ENCODE data around the gene CYP26B1.

The CYP26B1 gene

DNA sequence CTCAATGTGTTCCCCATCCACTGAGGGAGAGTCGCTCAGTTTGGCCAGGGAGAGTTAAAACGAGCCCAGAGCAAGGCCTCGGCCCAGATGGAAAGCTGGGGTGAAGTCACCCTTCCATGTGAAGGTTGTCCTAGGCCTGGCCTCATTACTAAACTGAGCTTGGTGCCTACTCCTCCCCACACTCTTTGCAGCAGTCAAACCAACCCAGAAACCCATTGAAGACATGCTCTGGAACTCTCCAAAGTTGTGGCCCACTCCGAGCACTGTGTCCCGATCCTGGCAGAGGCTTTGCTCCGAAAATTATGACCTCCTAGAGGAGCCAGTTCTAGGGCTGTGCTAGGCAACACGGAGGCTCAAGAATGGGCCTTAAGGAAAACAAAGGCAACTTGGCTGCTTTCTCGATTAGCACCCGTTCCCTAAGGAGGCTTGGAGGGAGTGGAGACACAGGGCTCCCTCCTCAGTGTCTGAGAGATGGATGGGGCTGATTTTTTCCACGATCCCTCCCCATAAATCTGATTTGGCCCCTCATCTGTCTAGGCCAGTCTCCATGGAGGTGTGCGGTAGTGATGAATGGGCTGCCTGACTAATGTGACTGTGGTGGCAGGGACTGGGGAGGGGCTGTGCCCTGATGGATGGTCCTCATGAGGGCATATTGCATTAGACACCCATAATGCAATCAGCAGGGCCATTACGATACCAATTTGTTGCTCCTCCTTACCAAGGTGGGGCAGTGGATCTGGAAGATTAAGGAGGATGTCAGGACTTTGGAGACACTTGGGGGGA, 11.7 kb upstream of the CYP26B1 start:
- H3K4me3 ChIP-seq (replicated peaks; ENCODE audit: low read depth, low read length), result no peak overlapping the region
- no peaks in the 10 kb centered on the region for H3K36me3 ChIP-seq (ENCODE audit: control insufficient read depth, insufficient read depth, low read length)
- TF ChIP-seq, protein P1, sequence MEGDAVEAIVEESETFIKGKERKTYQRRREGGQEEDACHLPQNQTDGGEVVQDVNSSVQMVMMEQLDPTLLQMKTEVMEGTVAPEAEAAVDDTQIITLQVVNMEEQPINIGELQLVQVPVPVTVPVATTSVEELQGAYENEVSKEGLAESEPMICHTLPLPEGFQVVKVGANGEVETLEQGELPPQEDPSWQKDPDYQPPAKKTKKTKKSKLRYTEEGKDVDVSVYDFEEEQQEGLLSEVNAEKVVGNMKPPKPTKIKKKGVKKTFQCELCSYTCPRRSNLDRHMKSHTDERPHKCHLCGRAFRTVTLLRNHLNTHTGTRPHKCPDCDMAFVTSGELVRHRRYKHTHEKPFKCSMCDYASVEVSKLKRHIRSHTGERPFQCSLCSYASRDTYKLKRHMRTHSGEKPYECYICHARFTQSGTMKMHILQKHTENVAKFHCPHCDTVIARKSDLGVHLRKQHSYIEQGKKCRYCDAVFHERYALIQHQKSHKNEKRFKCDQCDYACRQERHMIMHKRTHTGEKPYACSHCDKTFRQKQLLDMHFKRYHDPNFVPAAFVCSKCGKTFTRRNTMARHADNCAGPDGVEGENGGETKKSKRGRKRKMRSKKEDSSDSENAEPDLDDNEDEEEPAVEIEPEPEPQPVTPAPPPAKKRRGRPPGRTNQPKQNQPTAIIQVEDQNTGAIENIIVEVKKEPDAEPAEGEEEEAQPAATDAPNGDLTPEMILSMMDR (IDR thresholded peaks at IDR 0.05; ENCODE audit: insufficient read depth, low read length, poor library complexity, severe bottlenecking), result no peak
- H3K27me3 ChIP-seq (replicated peaks; ENCODE audit: control insufficient read depth, insufficient read depth, low read length), result peaks cover 2% of the 10 kb centered on the region; the same call in 1 of the 2 replicates
- no peak for DNase-seq (ENCODE audit: extremely low read depth, insufficient read length)

DNA sequence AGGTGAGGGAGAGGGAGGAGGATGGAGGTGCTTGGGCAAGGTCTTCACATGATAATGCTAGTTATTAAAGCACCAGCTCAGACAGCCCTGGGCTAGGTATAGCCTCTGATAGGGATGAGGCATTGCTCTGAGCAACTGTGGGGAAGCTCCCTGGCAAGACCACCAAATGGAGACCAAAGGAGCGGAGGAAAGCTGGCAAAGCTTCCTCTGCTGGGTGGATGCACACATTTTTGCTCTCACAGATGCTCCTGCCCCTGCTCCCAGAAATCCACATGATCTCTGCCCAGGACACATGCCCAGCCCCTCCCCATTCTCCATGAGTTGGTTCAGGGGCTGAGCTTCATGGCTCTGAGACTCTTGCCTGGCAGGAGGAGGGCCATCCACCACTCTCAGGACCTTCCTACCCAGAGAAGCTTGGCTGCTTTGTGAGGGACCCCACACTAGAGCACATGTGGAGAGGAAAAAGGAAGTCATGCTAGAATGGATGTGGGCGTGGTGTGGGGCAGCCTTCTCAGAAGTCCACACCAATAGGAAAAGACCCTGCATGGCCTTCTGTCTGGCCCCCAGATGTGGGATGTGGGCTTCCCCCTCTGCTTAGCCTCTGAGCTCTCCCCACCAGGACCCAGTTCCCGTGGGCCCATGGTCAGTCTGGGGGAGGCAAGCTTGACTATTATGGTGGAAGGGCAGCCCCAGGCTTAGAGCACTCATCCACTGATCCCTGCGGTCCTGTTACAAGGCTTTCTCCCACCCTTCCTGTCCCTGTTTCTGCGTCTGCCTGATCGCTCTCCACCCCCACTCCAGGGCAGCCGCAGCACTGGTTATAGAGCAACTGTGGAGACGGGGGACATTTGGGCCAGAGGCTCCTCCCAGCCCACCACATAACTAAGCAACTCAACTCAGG, 10.5 kb upstream of the CYP26B1 start:
- Histone ChIP-seq H3K27me3 (replicated peaks; ENCODE audit: control insufficient read depth, insufficient read depth, low read length) (peaks cover 2% of the 10 kb centered on the region; the same call in 1 of the 2 replicates), H3K36me3 (ENCODE audit: control insufficient read depth, insufficient read depth, low read length) (no peaks in the 10 kb centered on the region), H3K4me3 (replicated peaks; ENCODE audit: low read depth, low read length) (no peak overlapping the region)
- TF ChIP-seq, protein P1 (IDR thresholded peaks at IDR 0.05; ENCODE audit: insufficient read depth, low read length, poor library complexity, severe bottlenecking), result no peak
- no peak for DNase-seq (ENCODE audit: extremely low read depth, insufficient read length)

DNA sequence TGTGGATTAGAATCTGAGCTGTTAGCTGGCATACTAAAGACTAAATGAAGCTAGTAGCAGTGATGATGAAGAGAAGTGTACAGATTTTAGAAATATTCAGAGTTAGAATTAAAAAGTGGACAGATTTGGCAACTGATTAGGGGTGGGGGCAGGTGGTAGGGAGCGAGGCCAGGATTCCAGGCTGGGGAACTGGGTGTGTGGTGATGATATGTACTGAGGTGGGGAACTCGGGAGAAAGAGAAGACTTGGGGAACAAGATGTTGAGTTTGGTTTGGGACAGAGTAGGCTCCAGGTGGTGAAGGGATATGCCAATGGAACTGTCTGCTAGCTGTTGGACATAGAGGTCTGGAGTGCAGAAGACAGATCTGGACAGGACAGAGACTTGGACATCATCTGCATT, 9.2 kb upstream of the CYP26B1 start:
- Histone ChIP-seq H3K4me3 (replicated peaks; ENCODE audit: low read depth, low read length) (no peak overlapping the region), H3K36me3 (ENCODE audit: control insufficient read depth, insufficient read depth, low read length) (no peaks in the 10 kb centered on the region), H3K27me3 (replicated peaks; ENCODE audit: control insufficient read depth, insufficient read depth, low read length) (peaks cover 2% of the 10 kb centered on the region; the same call in 1 of the 2 replicates)
- no peak for DNase-seq (ENCODE audit: extremely low read depth, insufficient read length)
- TF ChIP-seq, protein P1 (IDR thresholded peaks at IDR 0.05; ENCODE audit: insufficient read depth, low read length, poor library complexity, severe bottlenecking), result no peak

DNA sequence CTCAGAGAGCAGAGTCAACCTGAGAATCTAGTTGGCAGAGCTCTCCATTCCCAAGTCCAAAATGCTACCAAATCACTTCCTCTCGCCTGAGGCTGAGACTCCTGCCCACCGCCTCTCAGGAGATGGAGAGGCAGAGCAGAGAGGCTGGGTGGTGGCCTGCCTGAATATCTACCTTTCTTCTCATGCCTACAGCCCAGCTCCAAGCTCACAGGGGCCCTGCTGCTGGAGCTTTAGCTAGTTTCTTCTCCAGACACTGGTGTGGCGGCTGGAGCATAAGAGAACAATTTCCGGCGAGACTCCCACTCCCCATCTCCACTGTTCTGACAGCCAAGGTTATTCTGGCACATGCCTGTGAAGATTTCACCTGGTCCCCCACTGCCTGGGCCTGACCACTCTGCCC, 8.1 kb upstream of the CYP26B1 start:
- H3K27me3 ChIP-seq (replicated peaks; ENCODE audit: control insufficient read depth, insufficient read depth, low read length), result no peaks in the 10 kb centered on the region; the same call in 1 of the 2 replicates
- H3K4me3 ChIP-seq (replicated peaks; ENCODE audit: low read depth, low read length), result no peak overlapping the region
- DNase-seq (ENCODE audit: extremely low read depth, insufficient read length), result no peak
- no peaks in the 10 kb centered on the region for H3K36me3 ChIP-seq (ENCODE audit: control insufficient read depth, insufficient read depth, low read length)
- TF ChIP-seq, protein P1 (IDR thresholded peaks at IDR 0.05; ENCODE audit: insufficient read depth, low read length, poor library complexity, severe bottlenecking), result no peak

DNA sequence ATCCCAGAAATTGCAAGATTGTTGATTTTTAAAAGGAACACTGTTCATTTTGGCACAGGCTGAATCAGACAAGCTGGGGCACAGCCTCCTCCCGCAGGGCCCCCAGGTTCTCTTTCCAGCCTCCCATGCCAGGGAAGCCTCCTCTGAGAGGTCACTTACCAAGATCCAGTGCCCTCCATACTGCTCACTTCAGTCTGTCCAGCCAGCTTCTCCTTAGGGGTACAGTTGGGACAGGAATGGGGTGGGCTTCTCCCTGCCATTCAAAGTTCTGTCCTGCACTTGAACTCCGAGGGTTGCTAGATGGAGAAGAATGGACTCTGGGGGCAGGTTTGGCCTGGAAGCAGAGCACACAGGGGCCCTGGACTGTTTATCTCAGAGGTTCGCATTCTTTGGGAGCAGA, 7.5 kb upstream of the CYP26B1 start:
- Histone ChIP-seq H3K27me3 (replicated peaks; ENCODE audit: control insufficient read depth, insufficient read depth, low read length) (no peaks in the 10 kb centered on the region; the same call in 1 of the 2 replicates), H3K4me3 (replicated peaks; ENCODE audit: low read depth, low read length) (no peak overlapping the region), H3K36me3 (ENCODE audit: control insufficient read depth, insufficient read depth, low read length) (no peaks in the 10 kb centered on the region)
- no peak for DNase-seq (ENCODE audit: extremely low read depth, insufficient read length)
- TF ChIP-seq, protein P1 (IDR thresholded peaks at IDR 0.05; ENCODE audit: insufficient read depth, low read length, poor library complexity, severe bottlenecking), result no peak

Measured in GM06990 (cell line).